GM12801 (cell line): ENCODE data around the gene DISP2.

Experiments
- TF ChIP-seq, protein P1 (sequence below): IDR thresholded peaks from one replicate; pipeline ENCODE4 v1.5.1; 2011; ENCODE audit warnings: control low read depth; ENCODE audit not compliant: insufficient read length; ENCODE audit errors: extremely low read depth

The DISP2 gene

DNA sequence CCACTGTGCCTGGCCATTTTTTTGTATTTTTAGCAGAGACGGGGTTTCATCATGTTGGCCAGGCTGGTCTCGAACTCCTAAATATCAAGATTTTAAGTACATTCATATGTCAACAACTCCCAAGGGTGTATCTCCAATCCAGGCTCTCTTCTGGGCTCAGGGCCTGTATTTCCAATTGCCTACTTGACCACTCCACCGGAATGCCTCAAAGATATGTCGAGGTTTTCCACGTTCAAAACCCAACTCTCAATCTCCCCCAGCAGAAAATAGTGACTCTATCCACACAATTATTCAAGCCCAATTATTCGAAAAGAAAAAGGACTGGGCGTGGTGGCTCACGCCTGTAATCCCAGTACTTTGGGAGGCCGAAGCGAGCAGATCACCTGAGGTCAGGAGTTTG, 22.6 kb downstream of the DISP2 start:
- TF ChIP-seq, protein P1, sequence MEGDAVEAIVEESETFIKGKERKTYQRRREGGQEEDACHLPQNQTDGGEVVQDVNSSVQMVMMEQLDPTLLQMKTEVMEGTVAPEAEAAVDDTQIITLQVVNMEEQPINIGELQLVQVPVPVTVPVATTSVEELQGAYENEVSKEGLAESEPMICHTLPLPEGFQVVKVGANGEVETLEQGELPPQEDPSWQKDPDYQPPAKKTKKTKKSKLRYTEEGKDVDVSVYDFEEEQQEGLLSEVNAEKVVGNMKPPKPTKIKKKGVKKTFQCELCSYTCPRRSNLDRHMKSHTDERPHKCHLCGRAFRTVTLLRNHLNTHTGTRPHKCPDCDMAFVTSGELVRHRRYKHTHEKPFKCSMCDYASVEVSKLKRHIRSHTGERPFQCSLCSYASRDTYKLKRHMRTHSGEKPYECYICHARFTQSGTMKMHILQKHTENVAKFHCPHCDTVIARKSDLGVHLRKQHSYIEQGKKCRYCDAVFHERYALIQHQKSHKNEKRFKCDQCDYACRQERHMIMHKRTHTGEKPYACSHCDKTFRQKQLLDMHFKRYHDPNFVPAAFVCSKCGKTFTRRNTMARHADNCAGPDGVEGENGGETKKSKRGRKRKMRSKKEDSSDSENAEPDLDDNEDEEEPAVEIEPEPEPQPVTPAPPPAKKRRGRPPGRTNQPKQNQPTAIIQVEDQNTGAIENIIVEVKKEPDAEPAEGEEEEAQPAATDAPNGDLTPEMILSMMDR, result no peak

DNA sequence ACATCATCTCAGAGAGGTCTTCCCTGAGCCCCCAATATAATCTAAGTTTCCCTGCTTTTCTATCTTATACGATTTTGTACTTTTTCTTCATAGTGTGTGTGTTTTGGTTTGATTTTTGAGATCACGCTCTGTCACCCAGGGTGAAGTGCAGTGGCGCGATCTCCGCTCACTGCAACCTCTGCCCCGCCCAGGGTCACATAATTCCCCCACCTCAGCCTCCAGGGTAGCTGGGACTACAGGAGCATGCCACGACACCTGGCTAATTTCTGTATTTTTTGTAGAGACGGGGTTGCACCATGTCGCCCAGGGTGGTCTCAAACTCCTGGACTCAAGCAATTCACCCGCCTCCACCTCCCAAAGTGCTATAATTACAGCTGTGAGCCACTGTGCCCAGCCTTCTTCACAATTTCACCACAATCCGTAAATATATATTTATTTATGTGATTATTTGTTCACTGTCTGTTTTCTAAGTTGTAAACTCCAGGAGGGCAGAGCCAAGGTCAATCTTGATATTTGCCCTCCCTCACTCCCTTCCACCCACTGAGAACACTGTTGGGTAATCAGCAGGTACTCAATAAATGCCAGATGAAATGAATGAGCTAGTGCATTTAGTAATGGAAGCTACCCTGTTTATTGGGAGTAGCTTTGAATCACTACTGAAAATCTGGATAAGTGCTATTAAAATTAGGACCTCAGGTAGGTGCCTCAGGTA, 24.0 kb downstream of the DISP2 start:
- TF ChIP-seq, protein P1, result no peak

DNA sequence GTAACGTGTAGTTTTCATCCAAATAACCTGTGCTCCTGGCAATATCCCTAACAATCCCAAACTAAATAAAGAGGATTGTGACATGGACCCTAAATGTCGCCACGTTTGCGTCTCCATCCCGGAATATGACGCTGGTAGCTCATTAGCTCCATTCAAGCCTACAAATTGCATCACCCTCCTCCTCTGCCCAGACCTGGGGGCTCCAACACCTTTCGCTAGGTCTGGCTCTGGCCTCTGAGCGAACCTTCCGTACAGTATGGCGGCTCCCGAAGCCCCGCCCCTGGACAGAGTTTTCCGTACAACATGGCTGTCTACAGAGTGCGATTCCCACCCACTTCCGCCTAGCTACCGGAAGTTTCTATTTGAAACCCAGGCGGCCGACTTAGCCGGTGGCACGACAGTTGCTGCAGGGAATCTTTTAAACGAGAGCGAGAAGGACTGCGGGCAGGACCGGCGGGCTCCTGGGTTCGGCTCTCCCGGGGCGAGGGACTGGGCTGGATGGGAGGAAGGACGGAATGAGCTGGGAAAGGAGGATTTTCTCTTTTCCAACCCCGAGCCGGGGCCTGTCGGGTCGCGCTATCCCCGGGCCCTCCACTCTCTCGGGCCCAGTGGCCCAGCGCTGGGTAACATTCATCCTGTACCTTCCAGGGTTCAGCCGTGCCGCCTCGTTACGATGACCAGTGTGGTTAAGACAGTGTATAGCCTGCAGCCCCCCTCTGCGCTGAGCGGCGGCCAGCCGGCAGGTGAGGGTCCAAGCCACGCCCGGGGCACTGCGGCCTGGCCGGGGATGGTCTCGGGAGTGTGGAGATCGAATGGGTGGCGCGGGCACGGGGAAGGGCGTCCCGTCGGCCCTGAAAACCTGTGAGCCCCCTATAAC, 24.8 kb downstream of the DISP2 start, which contains the start of gene KNSTRN:
KNSTRN (plus strand) TSS at position 142 of the 877 bp plus-strand sequence; CDS start at position 257, 115 bp downstream.
- TF ChIP-seq, protein P1, result no peak

DNA sequence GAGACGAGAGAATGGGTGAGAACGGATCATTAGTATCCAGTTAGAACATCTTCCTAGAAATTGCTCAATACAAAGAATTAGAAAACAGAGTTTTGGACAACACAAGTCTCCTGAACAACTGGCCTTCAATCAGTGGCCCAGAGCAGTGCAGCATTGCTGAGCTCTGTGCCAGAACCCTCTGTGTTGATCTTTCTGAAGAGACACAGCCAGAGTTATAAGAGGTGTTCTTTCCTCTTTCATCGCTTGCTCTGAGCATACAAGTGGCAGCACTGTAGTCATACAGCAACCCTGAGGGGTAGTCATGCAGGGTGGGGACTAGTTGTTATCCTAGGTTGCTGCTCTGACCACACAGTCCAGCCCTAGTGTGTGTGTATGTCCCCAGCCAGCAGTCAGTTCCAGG, 28.5 kb downstream of the DISP2 start:
- TF ChIP-seq, protein P1, result no peak

DNA sequence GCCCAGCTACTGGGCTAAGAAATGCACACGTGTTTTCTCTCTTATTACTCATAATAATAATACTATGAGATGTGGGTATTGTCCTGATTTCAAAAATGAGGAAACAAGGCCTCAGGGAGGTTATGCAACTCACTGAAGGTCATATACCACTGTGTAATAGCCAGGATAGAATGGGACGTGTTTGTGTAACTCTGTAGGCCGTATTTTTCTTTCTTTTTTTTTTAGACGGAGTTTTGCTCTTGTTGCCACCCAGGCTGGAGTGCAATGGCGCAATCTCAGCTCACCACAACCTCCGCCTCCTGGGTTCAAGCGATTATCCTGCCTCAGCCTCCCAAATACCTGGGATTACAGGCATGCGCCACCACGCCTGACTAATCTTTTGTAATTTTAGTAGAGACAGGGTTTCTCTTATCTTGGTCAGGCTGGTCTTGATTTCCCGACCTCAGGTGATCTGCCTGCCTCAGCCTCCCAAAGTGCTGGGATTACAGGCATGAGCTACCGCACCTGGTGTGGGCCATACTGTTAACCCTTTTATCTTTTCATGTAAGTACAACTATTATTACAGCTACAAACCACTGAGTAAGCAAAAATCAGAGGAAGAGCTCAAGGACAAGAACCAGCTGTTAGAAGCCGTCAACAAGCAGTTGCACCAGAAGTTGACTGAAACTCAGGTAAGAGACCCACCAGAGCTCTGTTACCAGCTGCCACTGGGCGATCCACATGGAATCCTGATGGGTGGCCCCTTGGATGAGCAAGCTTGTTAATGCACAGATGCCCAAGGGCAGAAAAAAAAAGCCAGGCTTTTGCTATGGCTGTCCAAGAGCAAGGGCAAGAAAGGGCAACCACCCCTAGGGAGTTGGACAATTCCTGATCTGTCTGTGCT, 31.2 kb downstream of the DISP2 start:
- TF ChIP-seq, protein P1, result no peak

DNA sequence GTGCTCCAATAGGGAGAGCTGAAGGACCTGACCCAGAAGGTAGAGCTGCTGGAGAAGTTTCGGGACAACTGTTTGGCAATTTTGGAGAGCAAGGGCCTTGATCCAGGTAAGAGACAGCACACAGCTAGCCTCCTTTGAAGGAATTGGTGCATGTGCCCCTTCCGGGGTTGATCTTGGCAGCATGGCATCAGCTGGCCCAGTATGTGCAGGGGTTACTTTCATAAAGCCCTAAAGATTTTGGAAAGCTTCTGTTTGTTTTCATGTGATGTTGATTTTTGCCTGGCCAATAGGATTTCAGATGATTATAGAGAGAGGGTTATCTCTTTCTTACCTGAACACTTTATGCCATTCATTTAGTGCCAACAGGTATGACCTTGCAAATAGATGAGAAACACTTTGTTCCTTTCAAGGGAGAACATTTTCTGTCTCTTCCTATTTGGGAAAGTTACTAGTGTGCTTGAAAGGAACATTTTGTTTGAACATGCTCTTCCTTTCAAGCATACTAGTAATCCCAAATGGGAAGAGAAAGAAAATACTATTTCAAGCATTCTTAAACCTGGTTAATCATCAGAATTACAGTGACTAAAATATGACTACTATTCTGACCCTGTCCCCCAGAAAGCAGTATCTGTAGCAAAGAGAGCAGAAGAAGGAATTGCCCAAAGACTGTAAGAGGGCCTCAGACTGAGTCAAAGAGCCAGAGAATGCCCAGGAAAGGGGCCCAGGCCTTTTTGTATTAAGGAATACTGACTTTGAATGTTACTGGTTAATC, 32.0 kb downstream of the DISP2 start:
- TF ChIP-seq, protein P1, result no peak
